ENCODE measurements around the gene DCC.

DNA sequence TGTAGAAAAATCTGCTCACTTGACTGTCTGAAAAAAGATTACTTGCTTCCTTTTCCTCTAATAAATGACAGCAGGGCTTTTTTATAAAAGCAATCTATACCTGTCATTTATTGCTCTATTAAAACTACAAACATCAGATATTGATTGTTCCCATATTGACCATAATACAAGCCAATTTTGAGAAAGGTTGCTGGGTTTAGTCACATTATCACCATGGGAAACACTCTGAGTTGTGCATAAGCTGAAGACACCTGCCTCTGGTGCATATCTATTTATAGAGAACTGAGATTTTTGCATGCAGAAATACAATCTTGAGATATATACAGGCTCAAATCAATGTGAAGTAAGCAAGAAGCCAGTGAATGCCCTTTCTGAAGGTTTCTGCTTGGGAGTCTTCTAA lies 853.9 kb downstream of the DCC start:
- TF ChIP-seq CTCF (IDR thresholded peaks at IDR 0.05) (no peak), EZH2 (IDR thresholded peaks at IDR 0.05; ENCODE audit: borderline replicate concordance, insufficient read depth, low read depth, low read length, poor library complexity, severe bottlenecking) (no peak)

Data from B cell (primary cell).